HEK293 (cell line): ENCODE results near the gene PSMA2.

Source experiments
- ZNF10 ChIP-seq: fragments of 450-650 bp; formaldehyde crosslinking; IDR thresholded peaks from 2 replicates; pipeline ENCODE4 v1.5.1; 2017; ENCODE audit warnings: missing biosample characterization, missing genetic modification characterization
- ZNF121 ChIP-seq: fragments of 450-650 bp; formaldehyde crosslinking; IDR thresholded peaks from 2 replicates; pipeline ENCODE4 v1.5.1; 2016; ENCODE audit warnings: missing biosample characterization, missing genetic modification characterization
- ZNF16 ChIP-seq: fragments of 450-650 bp; formaldehyde crosslinking; IDR thresholded peaks from 2 replicates; pipeline ENCODE4 v1.5.1; 2016; ENCODE audit warnings: low read depth, missing biosample characterization, missing genetic modification characterization
- ZNF23 ChIP-seq: fragments of 450-650 bp; formaldehyde crosslinking; IDR thresholded peaks from 2 replicates; pipeline ENCODE4 v1.5.1; 2016; ENCODE audit warnings: missing biosample characterization, missing genetic modification characterization, borderline replicate concordance
- ZNF366 ChIP-seq: fragments of 450-650 bp; formaldehyde crosslinking; conservative IDR thresholded peaks from 2 replicates; pipeline ENCODE4 v1.5.1; 2016; ENCODE audit warnings: missing biosample characterization, missing genetic modification characterization
- ZNF623 ChIP-seq: fragments of 450-650 bp; formaldehyde crosslinking; IDR thresholded peaks from 2 replicates; pipeline ENCODE4 v1.5.1; 2016; ENCODE audit warnings: missing biosample characterization, missing genetic modification characterization
- ZNF660 ChIP-seq: fragments of 450-650 bp; IDR thresholded peaks from 2 replicates; pipeline ENCODE4 v1.5.1; 2018; ENCODE audit warnings: missing biosample characterization, mild to moderate bottlenecking, missing genetic modification characterization
- ZNF707 ChIP-seq: fragments of 450-650 bp; formaldehyde crosslinking; IDR thresholded peaks from 2 replicates; pipeline ENCODE4 v1.5.1; 2016; ENCODE audit warnings: missing biosample characterization, missing genetic modification characterization
- ZSCAN23 ChIP-seq: fragments of 450-650 bp; formaldehyde crosslinking; IDR thresholded peaks from 2 replicates; pipeline ENCODE4 v1.5.1; 2016; ENCODE audit warnings: missing biosample characterization, missing genetic modification characterization
- TF ChIP-seq, protein P1 (sequence below): fragments of 450-650 bp; formaldehyde crosslinking; IDR thresholded peaks from 2 replicates; pipeline ENCODE4 v1.5.1; 2016; ENCODE audit warnings: missing biosample characterization, missing genetic modification characterization
- TF ChIP-seq, protein P2 (sequence below): fragments of 450-650 bp; formaldehyde crosslinking; IDR thresholded peaks from 2 replicates; pipeline ENCODE4 v1.5.1; 2016; ENCODE audit warnings: missing biosample characterization, missing genetic modification characterization

DNA sequence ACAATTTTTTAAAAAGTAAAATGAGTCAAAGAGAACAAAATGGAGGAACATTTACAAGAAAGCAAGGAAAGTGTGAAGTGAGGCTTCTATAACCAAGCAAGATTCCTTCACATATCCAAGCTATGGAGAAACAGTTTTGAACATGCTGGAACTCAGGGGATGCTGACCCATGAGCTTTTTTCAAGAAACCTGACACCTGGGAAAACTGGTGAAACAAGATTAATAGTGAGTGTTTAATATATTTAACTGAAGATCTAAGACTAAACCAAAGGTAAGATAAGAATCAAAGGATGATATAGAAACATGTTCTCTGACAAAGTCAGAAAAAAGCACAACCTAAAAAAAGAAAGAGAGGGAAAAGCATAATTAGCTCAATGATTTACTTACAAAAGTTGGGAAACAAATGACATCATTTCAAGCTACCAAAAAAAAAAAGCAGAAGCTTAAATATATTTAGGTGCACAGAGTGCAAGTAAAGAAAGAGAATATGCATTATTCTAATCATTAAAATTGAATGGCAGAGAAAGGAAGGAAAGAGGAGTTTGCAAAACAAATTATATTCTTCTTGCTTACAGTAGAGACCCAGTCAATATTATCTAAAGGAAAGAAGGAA lies 45.0 kb downstream of the PSMA2 start:
- TF ChIP-seq ZNF16 (tag by site-specific recombination): no peak
- TF ChIP-seq ZNF121 (tag by site-specific recombination): no peak
- no peak for TF ChIP-seq ZNF23 (tag by site-specific recombination)
- TF ChIP-seq, protein P1, sequence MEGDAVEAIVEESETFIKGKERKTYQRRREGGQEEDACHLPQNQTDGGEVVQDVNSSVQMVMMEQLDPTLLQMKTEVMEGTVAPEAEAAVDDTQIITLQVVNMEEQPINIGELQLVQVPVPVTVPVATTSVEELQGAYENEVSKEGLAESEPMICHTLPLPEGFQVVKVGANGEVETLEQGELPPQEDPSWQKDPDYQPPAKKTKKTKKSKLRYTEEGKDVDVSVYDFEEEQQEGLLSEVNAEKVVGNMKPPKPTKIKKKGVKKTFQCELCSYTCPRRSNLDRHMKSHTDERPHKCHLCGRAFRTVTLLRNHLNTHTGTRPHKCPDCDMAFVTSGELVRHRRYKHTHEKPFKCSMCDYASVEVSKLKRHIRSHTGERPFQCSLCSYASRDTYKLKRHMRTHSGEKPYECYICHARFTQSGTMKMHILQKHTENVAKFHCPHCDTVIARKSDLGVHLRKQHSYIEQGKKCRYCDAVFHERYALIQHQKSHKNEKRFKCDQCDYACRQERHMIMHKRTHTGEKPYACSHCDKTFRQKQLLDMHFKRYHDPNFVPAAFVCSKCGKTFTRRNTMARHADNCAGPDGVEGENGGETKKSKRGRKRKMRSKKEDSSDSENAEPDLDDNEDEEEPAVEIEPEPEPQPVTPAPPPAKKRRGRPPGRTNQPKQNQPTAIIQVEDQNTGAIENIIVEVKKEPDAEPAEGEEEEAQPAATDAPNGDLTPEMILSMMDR (tag by site-specific recombination): no peak
- no peak for TF ChIP-seq ZNF660 (tag by site-specific recombination)
- no peak for TF ChIP-seq ZNF10 (tag by site-specific recombination)
- TF ChIP-seq ZNF623 (tag by site-specific recombination): no peak
- no peak for TF ChIP-seq ZSCAN23 (tag by site-specific recombination)
- TF ChIP-seq ZNF366 (tag by site-specific recombination): peak; percentile 37; the same call in 1 of the 2 replicates
- no peak for TF ChIP-seq ZNF707
- TF ChIP-seq, protein P2, sequence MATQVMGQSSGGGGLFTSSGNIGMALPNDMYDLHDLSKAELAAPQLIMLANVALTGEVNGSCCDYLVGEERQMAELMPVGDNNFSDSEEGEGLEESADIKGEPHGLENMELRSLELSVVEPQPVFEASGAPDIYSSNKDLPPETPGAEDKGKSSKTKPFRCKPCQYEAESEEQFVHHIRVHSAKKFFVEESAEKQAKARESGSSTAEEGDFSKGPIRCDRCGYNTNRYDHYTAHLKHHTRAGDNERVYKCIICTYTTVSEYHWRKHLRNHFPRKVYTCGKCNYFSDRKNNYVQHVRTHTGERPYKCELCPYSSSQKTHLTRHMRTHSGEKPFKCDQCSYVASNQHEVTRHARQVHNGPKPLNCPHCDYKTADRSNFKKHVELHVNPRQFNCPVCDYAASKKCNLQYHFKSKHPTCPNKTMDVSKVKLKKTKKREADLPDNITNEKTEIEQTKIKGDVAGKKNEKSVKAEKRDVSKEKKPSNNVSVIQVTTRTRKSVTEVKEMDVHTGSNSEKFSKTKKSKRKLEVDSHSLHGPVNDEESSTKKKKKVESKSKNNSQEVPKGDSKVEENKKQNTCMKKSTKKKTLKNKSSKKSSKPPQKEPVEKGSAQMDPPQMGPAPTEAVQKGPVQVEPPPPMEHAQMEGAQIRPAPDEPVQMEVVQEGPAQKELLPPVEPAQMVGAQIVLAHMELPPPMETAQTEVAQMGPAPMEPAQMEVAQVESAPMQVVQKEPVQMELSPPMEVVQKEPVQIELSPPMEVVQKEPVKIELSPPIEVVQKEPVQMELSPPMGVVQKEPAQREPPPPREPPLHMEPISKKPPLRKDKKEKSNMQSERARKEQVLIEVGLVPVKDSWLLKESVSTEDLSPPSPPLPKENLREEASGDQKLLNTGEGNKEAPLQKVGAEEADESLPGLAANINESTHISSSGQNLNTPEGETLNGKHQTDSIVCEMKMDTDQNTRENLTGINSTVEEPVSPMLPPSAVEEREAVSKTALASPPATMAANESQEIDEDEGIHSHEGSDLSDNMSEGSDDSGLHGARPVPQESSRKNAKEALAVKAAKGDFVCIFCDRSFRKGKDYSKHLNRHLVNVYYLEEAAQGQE (tag by site-specific recombination): no peak
